ENCODE measurements around the gene CA11. TPM values are rescaled to one million over a fixed set of nuclear protein-coding genes. Genes with fewer than 3 reads are reported as not detected.

The CA11 gene
- total and polyA plus RNA-seq, 9 of the 15 experiments (the other 6 are each of a cell fraction or from before 2014, with no cell fraction given), result 2.9 to 19.9 (median 8.3) TPM

GRCh38 chr19:48634424-48635262, 11.3 kb downstream of the CA11 start (continued):
- TF ChIP-seq BACH1 (tag; IDR thresholded peaks at IDR 0.05) (no peak), ZNF655 (CRISPR knock-in tag; IDR thresholded peaks at IDR 0.05) (no peak), CTBP1 (IDR thresholded peaks at IDR 0.05; ENCODE audit: borderline replicate concordance) (peak; percentile 2; the same call in 1 of the 2 replicates), DNMT1 (IDR thresholded peaks at IDR 0.05) (no peak), GMEB1 (CRISPR knock-in tag; IDR thresholded peaks at IDR 0.05) (peak; percentile 70), L3MBTL2 (IDR thresholded peaks at IDR 0.05) (peak; percentile 85), WHSC1 (IDR thresholded peaks at IDR 0.05; ENCODE audit: low read length) (no peak), HMG20A (CRISPR knock-in tag; conservative IDR thresholded peaks at IDR 0.05) (no peak), CC2D1A (IDR thresholded peaks at IDR 0.05) (no peak)

Measured in K562 (cell line).